NCI-H146 treated with DMSO at 0.1 percent for 48 hours (cell line): Measurements from ENCODE around the gene SNPH.

Source experiments
- DNase-seq: peaks from one replicate; lab custom pipeline; 2025; ENCODE audit not compliant: unreplicated experiment; lab: John Stamatoyannopoulos, UW

SNPH gene

DNA sequence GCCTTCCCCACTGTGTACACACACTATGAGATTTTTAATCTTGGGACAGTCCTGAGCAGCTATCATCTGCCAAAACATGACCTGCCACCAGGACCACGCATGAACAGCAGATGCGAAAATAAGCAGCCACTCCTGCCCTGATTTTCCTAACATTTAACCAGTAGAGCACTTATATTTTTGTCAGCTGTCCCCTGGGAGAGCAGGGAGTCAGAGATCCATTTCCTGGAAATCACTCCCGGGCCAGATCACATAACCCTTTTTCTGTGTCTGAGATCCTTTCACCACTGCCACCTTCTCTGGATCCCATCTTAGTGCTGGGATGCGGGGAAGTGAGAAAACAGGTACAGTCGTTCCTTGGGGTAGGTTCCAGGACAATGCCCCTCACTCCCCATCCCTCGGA lies 57.2 kb downstream of the SNPH start:
- DNase-seq: no peak

DNA sequence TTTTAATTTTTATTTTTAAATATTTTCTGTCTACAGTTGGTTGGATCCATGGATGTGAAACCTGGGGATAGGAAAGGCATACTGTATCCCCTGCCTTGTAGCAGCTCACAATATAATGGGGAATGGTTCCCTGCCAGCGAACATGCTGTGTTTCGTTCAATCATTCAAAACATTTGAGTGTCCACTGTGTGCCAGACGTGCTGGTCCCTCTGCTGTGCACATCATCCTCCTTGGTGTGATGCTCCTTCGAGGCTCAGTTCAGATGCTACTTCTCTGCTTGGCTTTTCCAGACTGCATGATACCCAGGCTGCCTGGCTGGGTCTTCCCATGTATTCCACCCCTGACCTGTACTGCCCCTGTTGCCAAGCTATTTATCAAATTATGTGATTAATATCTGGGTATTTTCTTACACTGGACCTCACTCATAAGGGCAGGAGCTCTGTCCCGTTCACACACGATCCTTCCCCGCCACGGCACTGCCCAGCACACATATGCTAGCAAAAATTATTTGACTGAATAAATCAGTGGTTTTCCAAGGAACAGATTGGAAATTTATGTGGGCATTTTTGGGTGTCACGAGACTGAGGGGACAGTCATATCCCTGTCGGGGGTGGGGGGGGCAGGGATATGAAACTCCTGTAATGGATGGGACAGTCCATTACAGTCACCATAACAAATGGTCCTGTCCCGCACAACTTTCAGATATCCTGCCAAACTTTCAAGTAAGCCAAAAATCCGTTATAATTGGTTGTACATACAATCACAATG lies 57.9 kb downstream of the SNPH start:
- no peak for DNase-seq

DNA sequence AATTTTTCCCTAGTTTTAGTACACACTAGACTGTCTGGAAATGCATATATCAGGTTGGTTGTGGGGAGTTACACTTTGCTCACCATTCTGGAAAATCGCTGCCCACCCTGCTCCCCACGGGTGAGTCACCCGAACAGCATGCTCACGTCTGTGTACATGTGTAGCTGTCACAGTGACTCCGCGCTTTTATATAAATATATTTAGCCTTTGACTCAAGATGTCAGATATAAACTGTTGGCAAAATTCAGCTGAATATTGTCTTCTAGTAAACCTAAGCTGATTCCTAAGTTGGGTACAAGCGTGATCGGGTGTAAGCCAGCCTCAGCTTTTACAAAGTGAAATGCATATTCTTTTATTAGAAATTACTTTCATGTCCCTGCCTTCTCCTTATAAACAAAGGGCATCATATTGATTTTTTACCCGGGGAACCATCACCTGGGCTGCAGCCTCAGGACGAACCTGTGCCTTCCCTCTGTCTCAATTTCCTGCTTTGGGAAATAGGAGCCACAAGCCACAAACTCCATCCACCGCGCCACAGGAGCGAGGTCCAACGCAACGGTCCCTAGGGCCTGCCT lies 58.6 kb downstream of the SNPH start:
- DNase-seq: peak; percentile 87

DNA sequence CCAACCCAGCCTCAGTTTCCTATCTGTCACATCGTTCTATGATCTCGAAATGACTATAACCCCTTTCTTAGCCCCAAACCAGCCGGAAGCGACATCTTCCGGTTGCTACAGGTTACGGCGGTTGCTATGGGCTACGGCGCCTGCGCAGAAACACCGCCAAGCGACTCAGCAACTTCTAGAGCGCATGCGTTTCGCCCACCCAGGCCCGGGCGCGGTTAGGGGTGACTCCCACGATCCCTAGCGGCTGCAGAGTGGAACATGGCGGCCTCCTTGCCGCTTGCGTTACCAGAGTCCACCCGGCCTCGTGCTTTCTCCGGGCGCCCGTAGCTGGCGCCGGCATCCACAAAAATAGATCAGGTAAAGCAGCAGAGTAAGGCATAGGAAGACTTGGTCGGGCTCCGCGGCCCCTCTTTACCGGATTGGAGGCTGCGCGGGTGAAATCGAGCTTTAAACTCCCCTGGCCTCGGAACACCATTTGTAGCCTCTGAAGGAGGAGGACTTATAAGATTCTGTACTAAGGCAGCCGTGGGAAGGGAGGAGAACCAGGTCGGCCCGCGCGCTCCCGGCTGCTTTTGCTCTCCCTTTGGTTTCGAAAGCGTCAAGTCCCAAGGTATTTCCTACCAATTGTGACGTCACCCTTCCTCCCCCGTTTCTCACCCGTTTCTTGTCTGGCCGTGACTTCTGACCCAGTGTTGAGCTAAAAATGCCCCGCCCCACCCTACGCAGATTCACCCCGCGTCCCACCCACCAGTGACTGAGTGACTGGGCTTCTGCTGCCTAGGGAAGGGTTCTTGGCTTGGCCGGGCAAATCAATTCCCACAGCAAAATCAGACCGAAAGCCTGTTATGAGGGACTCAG lies 59.3 kb downstream of the SNPH start:
- peak; percentile 91 for DNase-seq

DNA sequence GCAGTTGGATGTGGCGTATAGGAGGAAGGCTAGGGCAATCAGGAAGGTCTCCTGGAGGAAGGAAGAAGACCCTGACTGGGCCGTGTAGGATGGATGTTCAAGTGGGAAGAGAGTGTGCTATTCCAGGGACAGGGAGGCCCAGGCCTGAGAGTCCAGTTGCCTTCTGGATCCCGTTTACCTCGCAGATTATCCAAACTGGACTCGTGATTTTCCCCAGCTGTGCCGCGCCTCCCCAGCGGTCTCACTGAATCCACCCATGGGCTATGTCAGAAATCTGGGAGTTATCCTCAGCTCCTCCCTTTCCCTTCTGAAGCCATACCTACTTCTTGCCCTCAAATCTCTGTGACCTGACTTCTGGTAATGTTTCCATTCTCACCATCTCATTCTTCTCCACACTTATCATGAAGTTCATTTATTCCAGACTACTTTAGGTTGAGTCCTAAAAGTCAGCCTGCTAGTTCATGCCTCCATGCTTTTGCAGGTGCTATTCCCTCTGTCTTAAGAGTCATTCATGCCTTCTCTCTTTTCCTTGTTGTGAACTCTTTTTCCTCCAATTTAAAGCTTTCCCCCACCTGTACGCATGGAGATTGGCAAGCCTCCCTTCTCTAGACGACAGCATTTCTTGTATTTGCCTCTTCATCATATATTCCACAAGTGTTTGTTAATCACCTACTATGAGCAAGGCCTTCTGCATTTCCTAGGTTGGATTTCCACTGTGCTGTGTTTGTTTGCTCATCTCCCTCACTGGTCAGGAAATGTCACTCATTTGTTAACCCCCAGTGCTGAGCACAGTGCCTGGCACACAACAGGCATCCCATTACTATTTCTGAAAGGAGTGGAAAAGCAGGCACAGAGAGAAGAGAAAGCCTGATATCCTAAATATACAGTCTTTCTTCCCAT lies 60.2 kb downstream of the SNPH start:
- no peak for DNase-seq

DNA sequence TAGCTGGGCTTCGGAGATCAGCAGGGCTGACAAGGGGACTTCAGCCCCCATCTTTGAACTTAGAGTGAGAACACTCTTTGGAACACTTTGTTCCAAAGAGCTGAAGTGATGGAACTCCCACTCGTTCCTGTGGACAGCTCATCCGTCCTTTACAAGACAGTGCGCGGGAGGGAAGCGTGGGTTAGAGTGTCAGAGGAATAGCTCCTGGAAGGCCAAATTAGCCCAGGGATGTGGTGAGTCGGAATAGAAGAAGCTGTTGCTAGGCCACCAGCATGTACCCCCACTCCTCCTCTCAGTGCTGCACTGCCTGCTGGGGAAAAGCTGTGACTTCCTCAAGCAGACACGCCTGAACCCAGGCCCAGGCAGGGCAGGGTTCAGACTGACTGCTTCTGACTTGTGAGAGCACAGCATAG lies 61.2 kb downstream of the SNPH start:
- no peak for DNase-seq

DNA sequence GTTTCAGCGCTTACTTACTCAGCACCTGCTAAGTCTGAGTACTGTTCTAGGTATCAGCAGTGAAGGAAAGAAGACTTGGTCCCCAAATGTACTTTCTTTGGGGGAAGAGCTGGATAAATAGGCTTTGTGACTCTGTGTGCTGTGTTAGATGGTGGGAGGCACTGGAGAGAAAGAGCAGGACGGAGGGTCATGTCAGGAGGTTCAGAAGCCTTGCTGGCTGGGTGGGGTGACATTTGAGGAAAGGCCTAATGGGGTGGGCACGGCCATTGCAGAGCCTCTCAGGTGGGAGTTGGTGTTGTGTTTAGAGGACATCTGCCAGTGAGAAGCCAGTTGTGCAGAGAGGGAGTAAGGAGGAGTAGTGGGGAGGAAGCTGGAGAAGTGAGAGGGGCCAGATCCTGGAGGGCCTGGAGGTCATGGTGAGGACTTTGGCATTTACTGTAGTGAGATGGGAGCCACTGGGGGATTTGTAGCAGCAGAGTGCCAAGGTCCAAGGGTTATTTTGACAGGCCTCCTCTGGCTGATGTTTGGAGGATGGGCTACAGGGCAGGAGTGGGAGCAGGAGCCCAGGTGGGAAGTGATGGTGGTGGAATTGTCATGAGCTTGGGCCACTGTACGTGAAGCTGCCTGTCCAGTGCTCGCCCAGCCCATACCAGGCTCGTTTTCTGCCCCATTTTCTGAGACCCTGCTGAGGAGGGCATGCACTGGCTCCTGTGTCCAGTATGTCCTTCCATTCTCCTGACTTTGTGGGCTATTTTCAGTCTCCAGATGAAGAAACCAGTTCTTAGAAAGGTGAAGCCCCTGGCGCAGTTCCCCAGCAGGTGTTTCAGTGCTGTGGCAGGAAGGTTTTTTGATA lies 62.0 kb downstream of the SNPH start:
- no peak for DNase-seq

DNA sequence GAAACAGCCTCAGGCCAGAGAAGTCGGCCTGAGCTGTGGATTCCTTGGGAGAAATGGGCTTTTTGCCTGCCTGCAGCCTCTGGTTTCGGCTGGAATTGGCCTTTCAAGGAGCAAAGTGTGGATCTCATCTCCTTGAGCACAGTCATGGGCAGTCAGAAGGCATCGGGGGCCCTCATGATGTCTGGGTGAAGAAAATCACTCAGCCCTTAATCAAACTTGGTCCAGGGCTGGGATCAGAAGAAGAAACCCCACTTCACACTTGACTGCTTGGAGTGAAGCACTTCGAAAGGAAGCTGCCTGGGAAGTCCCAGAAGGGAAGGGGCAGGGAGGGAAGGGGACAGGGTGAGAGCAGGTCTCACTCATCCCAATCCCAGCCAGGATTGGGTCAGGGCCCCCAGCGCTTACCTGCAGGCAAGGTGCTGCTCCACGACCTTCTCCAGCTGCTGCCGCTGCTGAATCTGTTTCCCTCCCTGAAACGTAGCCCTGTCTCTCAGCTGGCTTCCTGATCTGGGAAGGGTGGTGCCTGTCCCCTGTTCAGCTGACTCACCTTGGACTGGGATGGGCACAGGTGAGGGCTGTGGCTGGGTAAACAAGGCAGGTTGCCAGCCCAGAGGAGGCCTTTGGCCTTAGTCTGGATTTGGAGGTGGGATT lies 62.7 kb downstream of the SNPH start, which contains the start of gene SDCBP2:
SDCBP2 (minus strand) TSS at position 460 of the 651 bp plus-strand sequence. CDS start 8,723 bp downstream, outside the sequence.
- no peak for DNase-seq

DNA sequence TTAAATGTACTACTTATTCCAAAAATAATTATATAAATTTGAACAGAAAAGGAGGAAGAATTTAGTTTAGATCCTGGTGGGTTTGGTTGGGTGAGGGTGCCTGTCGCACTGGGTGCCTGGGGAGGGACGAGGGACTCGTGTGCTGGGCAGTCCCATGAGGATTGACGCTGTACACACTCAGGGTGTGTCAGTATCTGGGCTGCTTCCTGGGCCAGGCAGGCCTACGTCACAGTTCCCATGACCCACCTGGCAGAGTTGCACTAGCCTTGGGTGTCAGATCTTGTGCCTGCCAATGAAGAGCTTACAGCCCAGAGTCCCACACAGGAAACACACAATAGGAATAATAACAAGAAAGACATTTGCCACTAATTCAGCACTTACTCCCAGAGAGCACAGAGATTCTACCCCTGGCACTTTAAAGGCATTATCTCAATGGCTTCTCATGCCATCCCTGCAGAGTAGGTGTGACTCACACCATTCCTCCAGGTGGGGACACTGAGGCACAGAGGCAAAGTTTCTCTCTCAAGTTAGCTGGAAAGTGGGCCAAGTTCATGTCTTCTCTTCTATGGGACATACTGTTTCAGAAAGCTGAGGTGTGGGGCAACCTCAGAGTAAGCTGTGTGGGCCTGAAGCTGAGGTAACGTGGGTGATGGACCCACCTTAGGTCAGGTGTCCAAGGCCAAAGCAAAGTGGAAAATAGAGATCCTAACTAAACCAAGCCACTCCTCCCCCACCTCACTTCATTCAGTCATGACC lies 64.2 kb downstream of the SNPH start:
- no peak for DNase-seq

DNA sequence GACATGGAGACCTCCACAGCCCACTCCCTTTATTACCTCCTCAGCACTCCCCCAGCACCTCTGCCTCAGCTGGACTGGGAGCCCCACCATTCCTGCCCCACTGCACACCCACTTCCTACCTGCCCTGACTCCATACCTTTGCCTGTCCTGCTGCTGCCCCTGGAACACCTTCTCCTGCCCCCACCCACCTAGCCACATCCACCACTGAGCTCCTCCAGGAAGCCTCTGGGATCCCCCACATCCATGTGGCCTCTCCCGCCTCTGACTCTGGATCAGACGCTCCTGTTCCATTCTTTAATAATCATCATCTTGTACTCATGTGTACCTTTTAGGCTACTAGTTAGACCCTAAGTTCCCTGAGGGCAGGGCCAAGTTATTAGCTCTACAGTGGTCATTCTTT lies 65.0 kb downstream of the SNPH start:
- DNase-seq: no peak

DNA sequence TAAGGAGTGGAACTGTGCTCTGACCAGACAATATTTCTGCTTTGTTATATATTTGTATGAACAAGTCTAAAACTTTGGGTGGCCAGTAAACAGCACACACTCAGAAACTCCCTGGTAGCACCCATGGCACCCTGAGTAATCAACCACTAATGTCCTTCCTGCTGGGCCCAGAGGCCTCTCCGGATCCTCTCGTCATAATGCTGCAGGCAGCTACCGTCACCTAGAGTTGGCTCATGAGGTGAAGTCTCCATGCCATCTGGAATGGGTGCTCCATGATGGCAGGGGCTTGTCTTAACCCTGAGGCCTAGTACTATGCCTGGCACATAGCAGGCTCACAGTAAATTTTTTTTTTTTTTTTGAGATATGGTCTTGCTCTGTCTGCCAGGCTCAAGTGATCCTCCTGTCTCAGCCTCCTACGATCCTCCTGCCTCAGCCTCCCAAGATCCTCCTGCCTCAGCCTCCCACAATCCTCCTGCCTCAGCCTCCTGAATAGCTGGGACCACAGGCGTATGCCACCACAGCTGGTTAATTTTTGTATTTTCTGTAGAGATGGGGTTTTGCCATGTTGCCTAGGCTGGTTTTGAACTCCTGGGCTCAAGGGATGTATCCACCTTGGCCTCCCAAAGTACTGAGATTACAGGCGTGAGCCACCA lies 65.8 kb downstream of the SNPH start:
- no peak for DNase-seq

DNA sequence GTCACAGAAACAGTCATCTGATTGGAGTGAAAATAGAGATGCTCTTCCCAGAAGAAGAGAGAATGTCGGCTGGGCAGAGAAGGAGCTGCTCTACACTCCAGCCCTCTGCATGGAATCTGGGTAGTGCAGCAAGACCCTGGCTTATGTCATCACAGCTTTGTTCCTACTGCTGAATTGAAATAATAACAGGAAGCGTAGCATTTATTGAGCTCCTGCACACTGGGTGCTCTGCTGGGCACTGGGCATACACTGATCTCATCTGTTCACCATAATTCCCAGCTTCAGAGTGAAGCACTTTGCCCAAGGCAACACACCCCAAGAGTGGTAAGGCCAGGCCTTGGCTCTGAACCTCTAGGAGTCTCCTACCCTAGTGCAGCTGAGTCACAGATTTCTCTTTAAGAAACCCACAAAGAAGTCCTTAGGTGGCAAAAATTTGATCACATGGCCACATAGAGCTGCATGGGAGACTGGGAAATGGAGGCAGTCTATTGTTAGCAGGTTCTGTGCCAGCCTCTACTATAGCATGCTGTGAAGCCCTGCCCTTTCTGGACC lies 66.7 kb downstream of the SNPH start:
- no peak for DNase-seq

DNA sequence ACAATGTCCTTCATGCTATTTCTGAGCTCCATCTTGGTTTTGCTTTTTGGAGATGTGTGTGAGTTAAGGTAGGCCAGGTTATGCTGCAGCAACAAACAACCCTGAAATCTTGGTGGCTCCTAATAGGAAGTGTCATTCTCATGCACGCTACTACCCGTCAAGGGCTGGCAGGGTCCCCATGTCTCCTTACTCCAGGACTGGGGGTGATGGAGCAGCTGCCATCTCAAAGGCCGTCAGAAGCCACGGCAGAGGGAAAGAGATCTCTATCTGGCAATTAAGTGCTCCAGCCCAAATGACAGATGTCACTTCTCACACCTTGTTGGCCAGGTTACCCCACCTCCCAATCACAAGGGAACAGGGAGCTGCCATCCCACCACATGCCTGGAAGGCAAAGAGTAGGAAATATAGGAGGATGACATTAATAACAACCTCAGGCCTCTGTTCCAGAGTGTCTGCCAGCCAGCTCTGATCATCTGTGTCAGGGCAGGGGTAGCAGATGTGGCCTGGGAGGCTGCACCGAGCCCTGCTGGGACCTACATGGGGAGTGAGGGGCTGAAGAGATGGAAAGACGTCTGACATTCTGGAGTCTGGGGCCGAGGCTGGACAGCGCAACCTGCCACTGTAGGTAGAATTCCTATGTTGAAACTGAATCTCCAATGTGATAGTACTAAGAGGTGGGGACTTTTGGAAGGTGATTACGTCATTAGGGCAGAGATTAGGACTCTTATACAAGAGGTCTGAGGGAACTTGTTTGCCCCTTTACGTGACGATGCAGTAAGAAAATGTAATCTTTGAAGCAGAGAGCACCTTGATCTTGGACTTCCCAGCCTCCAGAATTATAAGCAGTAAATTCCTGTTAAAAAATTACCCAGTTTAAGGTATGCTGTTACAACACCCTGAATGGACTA lies 67.6 kb downstream of the SNPH start:
- DNase-seq: no peak

DNA sequence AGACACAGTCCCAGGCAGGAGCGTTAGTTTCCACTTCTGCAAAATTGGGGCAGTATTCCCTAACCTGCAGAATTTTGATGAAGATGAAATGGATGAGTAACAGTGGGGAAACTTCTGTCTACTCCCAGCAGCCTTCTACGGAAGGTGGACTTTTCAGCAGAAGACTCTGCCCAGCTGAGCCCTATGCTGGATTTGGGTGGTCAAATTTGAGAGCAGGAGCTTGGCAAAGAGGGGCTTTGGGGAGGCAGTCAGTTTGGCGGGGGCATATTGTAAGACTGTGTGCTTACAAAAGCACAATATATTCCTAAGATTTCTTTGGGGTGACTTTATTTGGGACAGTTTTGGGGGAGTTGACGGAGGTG lies 68.3 kb downstream of the SNPH start:
- DNase-seq: no peak

DNA sequence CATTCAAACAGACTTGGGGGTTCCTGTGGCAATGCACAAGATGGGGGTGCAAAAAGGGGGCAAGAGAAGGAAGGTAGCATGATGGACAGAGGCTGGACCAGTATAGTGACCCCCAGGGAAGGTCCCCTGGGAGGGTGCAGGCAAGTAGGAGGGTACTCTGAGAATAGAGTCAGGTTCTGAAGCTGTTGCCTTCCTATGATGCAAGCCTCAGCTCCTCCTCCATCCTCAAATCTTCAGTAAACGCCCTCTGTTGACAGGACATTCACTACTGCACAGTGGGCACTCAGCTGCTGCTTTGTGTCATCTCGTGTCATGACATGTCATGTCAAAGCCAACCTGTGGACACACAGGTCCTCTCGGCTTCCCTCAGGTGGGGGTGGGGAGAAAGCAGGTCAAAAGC lies 68.7 kb downstream of the SNPH start:
- DNase-seq: no peak

DNA sequence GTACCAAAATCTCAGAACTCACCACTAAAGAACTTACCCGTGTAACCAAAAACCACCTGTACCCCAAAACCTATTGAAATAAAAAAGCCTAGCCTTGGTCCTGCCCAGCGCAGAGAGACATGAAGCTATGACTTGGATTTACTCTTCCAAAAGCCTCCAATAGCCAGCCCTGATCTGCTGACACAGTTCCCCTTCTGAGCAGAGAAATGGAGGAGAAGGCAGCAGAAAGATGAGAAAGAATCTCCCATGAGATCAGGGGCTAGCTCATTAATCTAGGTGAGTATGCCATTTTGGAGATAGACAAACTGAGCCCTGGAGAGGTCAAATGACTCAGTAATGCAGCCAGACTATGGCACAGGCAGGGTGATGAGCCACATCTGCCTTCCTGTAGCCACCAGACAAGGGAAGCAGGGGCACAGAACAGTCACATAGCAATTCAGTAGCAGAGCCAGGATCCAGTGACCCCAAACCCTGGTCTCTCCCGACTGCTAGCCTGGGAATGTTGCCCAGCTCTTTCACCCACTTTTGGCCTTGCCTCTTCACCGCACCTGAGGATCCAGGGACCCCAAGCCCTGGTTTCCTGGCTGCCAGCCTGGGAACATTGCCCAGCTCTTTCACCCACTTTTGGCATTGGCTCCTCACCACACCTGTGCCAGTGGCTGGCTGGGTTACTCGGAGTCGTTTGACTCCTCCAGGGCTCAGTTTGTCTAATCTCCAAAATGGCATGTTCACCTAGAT lies 70.0 kb downstream of the SNPH start:
- DNase-seq: no peak
